Activated CD4-positive, CD25-positive, alpha-beta regulatory T cell treated with anti-CD3 and anti-CD28 coated beads, Interleukin-2, amount 50 U/mL, for 16 hours (primary cell): ENCODE measurements around the gene KLHL36.
"Not testable (repeated sequence)": the region's sequence is repeated elsewhere in the genome, so short reads cannot be mapped to it uniquely, and the experiment has no call there.

Source experiments
- DNase-seq: peaks from one replicate; pipeline ENCODE4 v3.0.0-alpha.2; 2020; ENCODE audit warnings: low read depth, low spot score

KLHL36 gene

GRCh38 chr16:84693869-84694268 is 45.6 kb downstream of the KLHL36 start:
- DNase-seq, result not testable (repeated sequence)

DNA sequence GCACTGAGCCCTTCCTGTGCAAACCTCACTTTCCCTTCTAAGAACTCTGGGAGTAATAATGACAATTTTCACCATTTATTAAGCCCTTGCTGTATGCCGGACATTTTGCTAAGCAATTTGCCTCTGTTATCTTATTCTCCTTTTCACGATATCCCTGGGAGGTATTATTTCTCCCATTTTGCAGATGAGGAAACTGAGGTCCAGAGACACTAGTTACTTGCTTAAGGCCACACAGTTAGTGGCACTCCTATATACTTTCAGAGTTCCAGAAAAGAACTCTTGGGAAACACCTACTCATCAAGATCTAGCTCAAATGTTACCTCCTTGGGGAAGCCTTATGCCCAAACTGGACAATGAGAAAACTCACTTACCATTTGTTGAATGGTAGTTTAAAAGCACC is 46.7 kb downstream of the KLHL36 start:
- DNase-seq, result no peak

DNA sequence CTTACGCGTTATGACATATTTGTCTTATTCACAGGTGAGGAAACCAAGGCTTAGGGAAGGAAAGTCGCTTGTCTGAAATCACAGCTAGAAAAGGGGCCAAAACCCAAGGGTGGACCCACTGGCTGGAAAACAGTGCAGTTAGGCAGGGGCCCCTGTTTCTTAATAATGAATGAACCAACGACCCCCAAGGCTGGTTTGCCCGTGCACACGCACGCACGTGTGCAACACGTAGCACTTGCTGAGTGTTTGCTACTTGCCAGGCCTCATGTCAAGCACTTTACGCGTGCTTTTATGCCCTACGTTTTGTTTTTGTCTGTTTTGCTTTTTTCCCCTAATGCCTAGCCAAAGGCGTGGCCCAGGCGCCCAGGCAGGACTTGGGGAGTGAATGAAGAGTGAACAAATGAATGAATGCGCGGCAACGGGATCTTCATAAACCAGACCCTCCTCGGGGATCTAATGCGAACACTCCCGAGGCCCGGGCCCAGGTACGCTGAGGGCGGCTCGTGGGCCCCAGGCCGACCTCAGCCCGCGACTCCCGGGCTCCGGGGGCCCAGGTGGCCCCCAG is 50.9 kb downstream of the KLHL36 start:
- no peak for DNase-seq

GRCh38 chr16:84699712-84700445 is 51.6 kb downstream of the KLHL36 start, which contains the start of gene USP10:
USP10 (plus strand) TSS chr16:84700000; CDS start chr16:84700091, 91 bp downstream.
- DNase-seq, result peak; percentile 61

DNA sequence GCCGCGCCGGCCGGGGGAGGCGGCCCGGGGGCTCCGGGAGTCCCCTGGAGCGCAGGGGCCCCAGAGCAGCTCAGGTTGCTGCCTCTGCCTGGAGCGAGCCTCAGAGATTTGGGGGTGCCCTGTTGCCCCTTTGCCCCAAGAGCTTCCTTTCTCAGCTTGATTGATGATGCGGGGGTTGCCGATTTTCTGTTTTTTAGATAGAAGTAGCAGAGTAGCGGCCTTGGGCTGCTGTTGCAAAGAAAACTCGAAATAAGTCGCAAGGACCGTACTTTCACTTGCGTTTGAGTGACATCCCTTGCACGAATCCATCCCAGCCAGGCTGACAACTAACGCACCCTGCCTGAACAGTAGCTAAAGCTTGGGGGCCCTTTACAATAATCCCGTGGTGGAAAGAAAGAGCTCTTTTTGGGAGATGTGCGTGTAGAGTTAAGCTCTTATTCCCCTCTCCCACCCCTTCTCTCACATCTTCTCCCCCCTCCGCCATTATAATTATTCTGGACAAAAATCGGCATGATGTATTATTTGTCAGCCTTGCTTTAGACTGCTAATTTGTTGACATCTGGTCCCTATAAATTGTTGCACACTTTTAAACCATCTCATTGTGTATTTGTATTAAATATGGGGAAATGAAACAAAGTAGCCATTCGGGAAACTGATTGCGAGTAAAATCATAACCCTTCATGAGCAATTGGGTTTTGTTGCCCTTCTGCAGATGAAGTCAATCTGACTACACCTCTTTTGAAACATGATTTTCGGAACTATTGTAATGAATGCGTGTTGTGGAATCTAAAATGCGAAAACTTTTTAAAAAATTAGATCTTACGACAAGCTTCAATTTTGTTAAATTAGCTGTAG is 52.4 kb downstream of the KLHL36 start:
- peak; percentile 16 for DNase-seq

- DNase-seq, result no peak
Observed at GRCh38 chr16:84703681-84704080, 55.4 kb downstream of the KLHL36 start.

DNA sequence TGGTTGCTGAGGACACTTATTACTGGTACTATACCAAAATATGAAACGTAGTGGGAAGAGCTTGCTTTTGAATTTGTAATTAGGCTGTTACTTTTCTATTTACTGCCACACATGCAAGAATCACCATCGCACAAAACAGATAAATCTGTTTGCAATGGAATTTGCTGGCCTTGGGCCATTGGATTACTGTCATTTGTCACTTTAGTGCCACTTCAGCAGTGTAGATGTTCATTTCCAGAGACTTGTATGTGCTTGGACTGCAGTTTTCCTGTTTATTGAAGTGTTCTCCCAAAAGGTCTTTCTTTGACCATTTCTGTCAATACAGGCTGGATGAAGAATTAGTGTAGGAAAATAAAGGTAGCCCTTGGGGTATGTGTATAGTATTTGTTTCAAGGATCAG is 55.9 kb downstream of the KLHL36 start:
- DNase-seq, result no peak

DNA sequence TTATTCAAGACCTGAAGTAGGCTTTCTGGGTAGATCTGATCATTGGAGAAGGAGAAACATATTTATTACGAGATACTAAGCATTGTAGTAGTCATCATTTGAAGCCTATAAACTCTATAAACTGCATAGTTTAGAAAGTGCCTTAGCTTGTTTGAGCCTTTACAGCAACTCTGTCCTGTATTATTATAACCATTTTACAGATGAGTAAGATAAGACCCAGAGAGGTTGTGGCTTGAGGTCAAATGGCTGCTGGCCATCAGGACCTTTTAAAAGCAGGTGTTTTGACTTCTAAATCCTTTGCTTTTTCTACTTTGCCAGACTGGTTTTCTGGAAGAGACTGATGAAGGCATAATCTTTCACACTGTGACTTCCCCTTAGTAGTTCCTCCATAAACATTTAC is 58.5 kb downstream of the KLHL36 start:
- DNase-seq, result no peak

- no peak for DNase-seq
Observed at GRCh38 chr16:84709609-84710008, 61.3 kb downstream of the KLHL36 start.

DNA sequence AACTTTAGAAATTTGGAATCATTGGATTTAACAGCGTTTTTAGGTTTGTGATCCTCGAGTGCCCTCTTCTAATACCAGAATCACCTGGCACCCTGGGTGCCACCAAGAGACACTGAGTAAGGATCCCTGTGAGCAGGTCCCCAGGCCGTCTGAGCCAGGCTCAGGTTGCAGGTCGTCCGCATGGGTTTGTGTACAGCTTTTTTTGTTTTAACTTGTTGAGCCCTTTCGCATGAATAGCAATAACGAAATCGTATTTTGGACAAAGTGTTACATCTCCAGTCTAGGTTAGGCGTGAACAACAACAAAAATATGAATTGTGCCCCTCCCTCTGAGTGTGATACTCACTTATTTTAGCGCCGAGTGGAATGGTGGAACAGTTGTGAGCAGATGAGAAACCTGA is 62.4 kb downstream of the KLHL36 start:
- DNase-seq, result no peak
